Stimulated activated CD4-positive, alpha-beta T cell treated with anti-CD3 and anti-CD28 coated beads, Interleukin-1b, Interleukin-23, amount 100 ng/mL, for 24 hours (primary cell): ENCODE measurements around the gene SLC35A3.

Experiments used
- DNase-seq, 4 experiments: peaks; one replicate each; pipeline ENCODE4 v3.0.0-alpha.2; 2020; ENCODE audit warnings: low read depth in 4 of 4, low spot score in 1 of 4

SLC35A3 gene

GRCh38 chr1:100076319-100076718 lies 106.5 kb downstream of the SLC35A3 start:
- DNase-seq = no peak

DNA sequence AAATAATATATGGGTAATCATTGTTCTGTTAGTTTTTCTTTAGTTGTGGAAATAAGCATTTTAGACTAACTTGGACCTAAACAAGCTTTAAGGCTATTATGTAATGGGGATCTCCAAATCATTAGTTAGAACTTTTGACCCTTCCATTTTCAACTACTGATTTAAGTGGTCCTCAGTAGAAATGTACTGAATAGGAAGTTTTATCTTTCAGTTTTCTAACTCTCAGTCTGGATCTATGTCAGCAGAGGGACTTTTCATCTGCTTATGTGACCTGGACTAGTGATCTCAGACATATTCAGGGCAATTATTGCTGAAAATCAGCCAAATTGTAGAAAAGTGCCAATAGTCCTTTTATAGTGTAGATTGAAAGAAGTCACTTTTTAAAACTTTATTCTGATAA lies 106.9 kb downstream of the SLC35A3 start:
- no peak for DNase-seq

GRCh38 chr1:100077531-100077930 lies 107.7 kb downstream of the SLC35A3 start:
- no peak for DNase-seq

DNA sequence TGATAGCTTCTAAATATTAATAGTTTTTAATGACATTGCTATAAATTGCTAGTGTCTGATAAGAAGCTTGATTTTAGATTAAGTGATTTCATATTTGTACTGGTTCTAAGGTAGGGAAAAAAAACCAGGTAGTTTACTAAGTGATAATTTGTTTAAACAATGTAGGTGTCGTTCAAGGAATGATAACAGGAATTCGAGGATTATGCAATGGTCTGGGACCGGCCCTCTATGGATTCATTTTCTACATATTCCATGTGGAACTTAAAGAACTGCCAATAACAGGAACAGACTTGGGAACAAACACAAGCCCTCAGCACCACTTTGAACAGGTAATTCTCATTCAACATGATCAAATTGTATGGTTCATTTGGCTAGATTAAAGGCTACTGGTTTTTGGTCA lies 110.5 kb downstream of the SLC35A3 start:
- no peak for DNase-seq
